NCI-H146 treated with DMSO at 0.1 percent for 48 hours (cell line): ENCODE results near the gene KCNK6.
"Not testable (repeated sequence)": the region's sequence is repeated elsewhere in the genome, so short reads cannot be mapped to it uniquely, and the experiment has no call there.

Experiments used
- DNase-seq: peaks from one replicate; lab custom pipeline; 2025; ENCODE audit not compliant: unreplicated experiment; lab: John Stamatoyannopoulos, UW

Gene KCNK6

GRCh38 chr19:38321646-38322196, 2.1 kb downstream of the KCNK6 start:
- DNase-seq, result no peak

GRCh38 chr19:38323291-38323690, 3.6 kb downstream of the KCNK6 start:
- DNase-seq, result no peak

- no peak for DNase-seq
Measured at GRCh38 chr19:38324431-38324830, 4.8 kb downstream of the KCNK6 start.

- no peak for DNase-seq
Measured at GRCh38 chr19:38326591-38326990, 6.9 kb downstream of the KCNK6 start.

GRCh38 chr19:38329651-38330050, 10.0 kb downstream of the KCNK6 start:
- no peak for DNase-seq

GRCh38 chr19:38331728-38332127, 12.1 kb downstream of the KCNK6 start:
- DNase-seq, result no peak

- DNase-seq, result no peak
Measured at GRCh38 chr19:38333245-38333644, 13.6 kb downstream of the KCNK6 start.

- peak; percentile 97 for DNase-seq
Measured at GRCh38 chr19:38335949-38336637, 16.4 kb downstream of the KCNK6 start.

- peak; percentile 94 for DNase-seq
Measured at GRCh38 chr19:38336638-38337359, 17.2 kb downstream of the KCNK6 start.

GRCh38 chr19:38337360-38337653, 17.7 kb downstream of the KCNK6 start:
- no peak for DNase-seq

GRCh38 chr19:38339011-38339410, 19.4 kb downstream of the KCNK6 start:
- DNase-seq, result not testable (repeated sequence)

GRCh38 chr19:38340927-38341326, 21.3 kb downstream of the KCNK6 start:
- DNase-seq, result no peak

- DNase-seq, result no peak
Measured at GRCh38 chr19:38346837-38347236, 27.2 kb downstream of the KCNK6 start.

GRCh38 chr19:38350883-38351282, 31.2 kb downstream of the KCNK6 start:
- DNase-seq, result no peak

- DNase-seq, result no peak
Measured at GRCh38 chr19:38351865-38352395, 32.3 kb downstream of the KCNK6 start.

GRCh38 chr19:38352611-38353010, 33.0 kb downstream of the KCNK6 start:
- no peak for DNase-seq

GRCh38 chr19:38355728-38356725, 36.4 kb downstream of the KCNK6 start:
- no peak for DNase-seq

GRCh38 chr19:38358071-38358470, 38.4 kb downstream of the KCNK6 start:
- no peak for DNase-seq

GRCh38 chr19:38359242-38360021, 39.8 kb downstream of the KCNK6 start:
- DNase-seq, result no peak

- DNase-seq, result peak; percentile 59
Measured at GRCh38 chr19:38360351-38360750, 40.7 kb downstream of the KCNK6 start.
